GM18508 (cell line): ENCODE results near the gene FLRT1.

ENCODE experiments used
- ATAC-seq: cut with Tn5 transposase; IDR thresholded peaks from one replicate; pipeline ENCODE4 v1.9.1; 2021; ENCODE audit warnings: moderate number of reproducible peaks; ENCODE audit not compliant: insufficient read depth, unreplicated experiment

The FLRT1 gene

DNA sequence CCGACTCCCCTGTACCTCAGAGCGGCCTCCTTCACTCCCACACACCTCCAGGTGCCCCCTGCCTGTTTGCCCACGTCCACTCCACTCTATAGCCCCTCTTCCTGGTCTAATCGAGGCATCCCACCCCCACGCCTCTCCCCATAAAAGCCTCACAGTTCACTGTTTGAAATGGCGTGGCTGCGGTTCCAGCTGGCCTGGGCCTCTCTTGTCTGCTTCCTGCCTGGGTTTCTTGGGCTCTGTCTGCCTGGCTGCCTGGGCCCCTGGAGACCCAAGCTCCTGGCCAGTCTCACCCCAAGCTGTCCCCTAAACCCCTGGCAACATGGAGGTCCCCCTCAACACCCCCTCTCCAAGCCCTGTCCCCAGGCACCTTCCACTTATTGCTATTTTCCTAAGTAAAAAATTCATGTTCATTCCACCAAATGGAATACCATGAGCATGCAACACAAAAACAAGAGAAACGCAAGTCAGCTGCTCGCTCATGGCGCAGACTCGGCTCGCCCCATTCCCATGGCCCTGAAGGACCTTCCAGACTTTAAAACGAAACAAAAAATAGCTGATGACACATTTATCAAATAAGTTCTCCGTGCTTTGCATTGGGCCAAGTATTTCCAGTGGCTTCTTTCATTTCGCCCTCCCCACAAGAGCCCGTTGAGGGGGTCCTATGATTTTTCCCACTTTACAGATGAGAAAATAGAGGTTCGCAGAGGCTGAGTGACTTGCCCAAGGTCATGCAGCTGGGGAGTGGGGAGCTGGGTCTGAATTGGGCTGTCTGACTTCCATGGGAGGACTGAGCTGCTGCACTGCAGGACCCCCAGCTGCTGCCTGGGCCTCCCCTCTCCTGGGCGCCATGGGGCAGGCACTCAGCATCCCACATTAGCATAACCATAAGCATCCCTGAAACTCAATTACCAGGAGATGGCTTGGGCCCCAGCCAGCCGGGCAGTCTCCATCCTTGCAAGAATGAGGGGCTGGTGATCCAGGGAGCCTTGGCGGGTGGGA, 11.7 kb upstream of the FLRT1 start:
- ATAC-seq: no peak

DNA sequence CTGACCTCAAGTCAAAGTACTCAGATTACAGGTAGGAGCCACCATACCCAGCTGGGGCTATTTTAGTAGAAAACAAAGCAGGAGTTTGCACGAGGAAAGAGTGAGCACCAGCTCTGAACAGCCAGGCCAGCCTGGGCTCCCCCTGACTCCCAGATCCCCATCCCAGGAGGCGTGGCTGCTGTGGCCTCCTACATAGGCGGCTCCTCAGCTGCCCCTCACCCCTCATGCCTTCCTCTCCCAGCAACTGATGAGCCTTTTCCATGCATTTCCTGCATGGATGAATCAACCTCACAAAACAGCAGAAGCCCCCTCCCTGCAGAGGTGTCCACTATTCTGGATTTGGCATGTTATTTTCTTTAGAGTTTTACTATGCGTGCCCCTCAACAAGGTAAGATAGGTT, 10.5 kb upstream of the FLRT1 start:
- ATAC-seq: no peak

DNA sequence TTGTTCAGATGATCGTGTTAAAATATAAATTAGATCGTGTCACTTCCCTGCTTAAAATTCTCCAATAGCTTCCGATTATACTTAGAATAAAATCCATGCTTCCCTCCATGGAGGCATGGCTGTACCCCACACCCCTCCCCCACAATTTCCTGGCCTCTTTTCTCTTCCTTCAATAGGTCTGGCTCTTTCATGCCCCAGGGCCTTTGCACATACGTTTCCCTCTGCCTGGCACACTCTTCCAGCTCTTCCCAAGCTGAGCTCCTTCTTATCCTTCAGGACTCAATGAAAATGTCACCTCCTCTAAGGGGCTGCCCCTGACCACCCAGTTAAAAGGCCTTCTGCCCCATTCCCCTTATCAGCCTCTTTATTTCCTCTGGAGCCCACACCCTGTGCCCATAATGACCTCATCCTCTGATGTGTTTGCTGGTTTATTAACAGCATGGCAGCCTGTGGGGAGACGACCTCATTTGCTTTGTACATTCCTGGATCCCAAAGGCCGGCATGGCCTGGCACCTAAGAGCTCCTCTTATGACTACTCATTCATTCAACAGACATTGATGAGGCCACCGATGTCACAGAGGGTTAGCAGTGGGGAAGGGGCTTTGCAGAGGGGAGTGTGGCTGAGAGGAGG, 9.0 kb upstream of the FLRT1 start:
- ATAC-seq: no peak

DNA sequence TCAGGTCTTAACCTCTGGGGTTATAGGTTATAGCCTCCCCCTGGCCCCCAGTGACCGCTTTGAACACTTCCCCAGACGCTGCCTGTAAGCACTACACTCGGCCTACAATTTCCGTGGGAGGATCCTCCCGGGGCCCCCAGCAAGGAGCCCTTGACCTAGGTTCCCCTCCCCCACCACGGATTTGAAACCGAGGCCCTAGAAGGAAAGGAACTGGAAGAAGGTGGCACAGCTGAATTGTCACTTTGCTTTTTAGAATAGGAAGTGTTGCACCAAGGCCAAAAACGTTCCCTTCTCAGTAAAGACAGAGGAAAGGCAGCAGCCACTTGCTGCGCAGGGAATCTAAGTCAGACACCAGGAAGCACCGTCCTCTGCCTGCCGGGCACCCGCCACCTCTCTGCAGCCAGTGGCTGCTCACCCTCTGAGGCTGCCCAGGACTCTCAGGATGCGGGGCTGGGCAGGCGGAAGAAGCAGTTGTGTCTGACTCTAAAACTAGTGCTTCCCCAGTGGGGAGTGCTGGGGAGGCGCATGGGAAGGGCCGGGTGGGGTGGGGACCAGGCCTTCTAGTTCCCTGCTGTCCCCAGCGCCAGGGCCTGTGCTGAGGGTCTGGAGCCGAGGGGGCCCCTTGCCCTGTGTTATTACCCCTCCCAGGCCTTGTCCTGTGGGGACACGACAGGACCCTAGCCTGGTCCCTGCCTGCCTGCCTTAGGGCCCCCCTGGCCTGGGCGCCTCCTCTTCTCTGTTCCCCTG, 7.9 kb upstream of the FLRT1 start:
- no peak for ATAC-seq

DNA sequence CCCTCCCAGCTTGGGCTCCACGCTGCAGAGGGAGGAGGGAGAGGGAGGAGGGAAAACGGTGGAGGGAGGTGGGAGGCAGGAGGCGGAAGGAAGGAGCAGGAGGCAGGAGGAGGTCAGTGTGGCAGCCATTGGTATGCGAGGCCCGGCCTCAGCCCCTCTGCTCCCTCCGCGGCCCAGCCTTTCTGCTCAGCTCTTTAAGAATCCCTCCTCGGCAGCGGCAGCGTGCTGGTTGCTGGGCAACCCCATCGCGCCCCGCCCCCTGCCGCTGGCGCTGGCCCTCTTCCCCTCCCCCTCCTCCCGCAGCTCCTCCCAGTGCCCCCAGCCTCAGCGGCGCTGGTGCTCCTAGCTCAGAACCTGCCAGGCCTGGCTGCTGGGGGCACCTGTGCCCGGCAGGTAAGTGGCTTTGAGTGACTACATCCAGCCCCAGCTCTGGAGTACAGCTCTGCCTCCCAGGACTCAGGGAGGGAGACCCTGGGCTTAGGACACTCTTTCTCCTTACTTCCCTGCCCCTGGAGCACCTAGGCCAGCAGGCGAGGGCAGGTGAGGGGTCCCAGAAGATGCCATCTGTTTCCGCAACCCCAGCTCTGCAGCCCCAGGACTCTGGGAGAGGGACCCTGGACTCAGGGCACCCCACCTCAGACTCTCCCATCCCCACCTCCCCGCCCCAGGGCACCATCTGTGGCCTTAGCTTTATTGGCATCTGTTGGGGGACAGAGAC, 7.2 kb upstream of the FLRT1 start:
- no peak for ATAC-seq

DNA sequence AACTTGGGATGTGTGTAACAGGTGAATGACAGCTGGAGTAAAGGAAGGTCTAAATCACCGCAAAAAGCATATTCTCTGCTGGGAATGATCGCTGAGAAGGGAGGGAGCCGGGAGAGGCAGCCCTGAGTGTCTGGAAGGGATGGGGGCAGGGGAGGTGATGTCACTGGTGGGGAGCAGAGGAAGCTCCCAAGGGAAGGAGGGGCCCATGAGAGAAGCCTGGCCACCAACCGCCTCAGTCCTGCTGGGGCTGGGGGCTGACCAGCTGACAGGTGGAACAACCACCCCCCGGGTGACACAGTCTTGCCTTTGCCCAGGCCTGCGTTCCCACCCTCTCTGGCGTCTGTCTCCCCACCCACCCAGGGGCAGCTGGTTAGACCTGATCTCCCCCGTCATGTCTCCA, 6.0 kb upstream of the FLRT1 start:
- no peak for ATAC-seq

DNA sequence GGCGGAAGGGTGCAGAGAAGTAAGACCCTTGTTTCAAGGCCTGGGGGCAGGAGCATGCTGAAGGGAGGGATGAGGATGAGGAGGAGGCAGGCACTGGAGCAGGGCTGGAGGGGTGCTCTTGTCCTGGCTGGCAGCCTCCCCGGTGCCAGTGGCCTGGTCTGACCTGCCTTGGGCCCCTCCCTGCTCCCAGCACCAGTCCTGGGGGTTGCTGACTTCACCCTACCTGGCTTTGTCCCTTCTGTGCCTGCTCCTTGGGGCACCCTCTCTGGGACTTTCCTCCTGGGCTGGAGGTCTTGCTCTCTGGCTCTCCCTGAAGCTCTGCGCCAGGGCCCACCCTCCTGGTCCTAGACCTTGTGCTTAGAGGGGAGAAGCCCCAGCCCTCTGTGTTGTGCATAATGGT, 4.7 kb upstream of the FLRT1 start:
- no peak for ATAC-seq

DNA sequence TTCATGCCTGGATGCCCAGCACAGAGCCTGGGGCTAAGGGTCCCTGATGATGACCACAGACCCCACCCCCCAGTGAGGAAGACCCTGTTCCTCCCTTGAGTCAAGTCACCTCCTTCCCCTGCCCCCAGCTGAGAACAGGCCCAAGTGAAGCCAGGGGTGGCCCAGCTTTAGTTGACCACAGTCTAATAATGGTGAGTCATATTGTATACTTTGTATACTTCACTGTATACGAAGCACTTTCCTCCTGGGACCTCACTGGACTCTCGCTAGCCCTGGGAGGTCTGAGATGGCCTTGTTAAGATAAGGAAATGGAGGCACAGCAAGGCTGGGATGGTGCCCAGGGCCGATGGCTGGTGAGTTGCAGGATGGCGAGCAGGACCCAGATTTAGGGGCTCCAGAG, 3.7 kb upstream of the FLRT1 start:
- no peak for ATAC-seq

DNA sequence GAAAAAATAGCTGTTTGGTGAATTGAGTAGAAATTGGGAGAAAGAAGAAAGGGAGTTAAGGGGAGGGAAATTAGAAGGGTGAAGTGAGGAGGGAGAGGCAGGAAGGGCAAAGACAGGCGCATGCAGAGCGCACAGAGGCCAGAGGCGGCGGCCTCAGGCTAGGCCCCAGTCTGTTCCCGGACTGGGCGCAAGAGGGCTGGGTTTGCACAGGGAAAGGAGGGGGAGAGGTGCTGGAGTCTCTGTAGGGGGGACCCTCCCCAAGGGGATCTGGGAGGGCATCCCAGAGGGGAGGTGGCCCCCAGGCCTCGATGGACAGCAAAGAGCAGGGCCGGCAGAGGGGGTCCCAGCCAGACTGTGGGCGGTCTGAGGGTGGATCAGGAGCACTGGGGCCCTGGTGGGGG, 1.3 kb upstream of the FLRT1 start:
- no peak for ATAC-seq

DNA sequence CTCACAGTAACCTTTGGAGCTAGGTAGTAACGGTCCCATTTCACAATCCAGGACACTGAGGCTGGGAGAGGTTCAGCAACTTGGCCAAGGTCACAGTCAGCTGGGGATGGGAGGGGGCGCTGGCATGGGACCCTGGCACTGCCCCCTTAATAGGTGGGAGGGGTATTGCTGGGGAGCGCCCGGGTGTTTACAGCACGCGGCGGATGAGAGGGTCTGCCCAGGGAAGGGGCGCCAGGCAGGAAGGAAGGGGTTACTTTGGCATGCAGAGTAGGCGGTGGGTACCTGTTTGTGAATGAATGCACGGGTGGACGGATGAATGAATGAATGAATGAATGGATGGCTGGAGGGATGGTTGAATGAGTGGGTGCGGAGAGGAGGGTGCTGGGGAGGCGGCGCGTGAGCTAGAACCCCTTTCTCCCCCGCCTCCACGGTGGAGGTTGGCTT, 628 bp upstream of the FLRT1 start:
- ATAC-seq: no peak

DNA sequence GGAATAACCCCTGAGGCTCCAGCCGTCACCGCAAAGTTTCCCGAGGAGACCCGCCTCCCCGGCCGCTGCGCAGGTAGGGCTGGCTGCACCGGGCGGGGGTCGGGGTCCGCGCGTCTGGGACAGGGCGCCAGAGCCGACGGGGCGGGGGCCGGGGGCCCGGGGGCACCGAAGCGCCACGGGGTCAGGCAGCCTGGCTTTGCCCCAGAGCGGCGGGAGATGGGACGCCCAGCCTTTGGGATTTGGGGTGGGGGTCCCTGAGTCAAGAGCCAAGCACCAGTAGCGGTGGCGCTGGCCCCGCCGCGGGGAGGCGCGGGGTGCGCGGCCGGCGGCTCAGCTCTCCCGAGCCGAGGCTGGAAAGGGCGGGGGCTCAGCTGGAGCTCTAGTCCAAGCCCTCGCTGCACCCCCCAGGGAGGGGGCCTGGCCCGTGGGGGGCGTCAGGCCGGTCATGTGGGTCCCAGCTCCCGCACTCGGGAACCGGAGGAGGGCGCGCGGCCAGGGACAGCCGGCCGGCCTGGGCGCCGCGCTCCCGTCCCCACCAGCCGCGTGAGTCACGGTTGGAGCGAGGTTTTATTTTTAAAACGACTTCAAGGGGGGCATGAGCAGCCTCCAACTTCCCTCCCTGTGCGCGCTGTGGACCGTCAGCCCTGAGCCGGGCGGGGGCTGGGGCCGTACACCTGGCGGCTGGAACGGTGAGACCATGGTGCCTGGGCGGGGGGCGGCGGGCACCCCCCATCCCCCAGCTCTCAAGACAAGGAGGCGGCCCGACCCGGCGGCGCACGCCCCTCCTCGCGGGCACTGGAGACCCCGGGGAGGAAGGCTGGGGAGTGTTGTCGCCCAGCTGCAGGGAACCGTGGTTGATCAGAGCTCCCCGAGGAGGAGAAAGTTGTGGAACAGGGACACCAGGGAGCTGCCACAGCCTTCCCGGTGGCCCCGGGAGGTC, 626 bp downstream of the FLRT1 start:
- ATAC-seq: no peak

DNA sequence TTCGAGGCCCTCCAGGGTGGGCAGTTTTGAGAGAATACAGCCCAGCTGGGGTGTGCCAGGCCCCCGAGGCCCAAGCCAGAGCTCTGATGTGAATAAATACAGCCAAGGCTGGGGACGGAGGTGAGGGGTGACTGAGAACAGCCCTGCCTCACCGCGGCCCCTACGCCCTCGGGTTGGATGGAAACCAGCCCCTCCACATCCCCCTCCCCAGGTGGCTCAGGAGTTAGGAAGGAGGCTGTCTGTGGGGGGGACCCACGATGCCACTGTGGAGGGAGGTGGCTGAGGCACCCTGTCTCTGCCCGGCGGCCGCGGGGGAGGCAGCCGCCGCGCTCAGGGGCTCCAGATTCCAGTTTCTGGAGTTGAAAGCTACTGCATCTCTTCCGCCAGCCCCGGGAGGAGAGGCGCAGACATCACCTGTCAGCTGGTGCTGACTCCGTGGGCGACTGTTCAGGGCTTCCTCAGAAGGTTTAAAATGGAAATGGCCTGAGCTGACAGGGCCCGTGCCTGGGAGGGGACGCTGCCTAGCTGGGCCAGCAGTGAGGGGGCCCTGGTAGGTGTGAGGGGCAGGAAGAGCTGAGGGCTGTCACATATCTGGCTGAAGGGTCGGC, 1.4 kb downstream of the FLRT1 start:
- ATAC-seq: no peak

DNA sequence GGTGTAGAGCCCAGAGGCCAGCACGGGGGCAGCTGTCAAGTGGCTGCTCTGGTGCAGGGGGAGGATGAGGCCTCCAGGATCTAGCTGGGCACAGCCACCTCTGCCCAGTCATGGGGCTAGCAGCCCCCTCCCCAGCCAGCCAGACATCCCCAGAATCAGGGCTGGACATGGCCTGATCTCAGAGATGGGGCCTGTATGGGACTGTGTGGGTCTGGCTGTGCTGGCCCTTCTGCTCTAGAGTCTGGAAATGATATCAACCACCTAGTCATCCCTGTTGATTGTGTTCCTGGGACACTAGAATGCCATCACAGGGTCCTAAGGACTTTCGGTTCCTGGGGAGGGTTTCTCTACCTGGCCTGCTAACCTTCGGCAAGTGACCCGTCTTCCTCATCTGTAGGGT, 2.8 kb downstream of the FLRT1 start:
- ATAC-seq: no peak

DNA sequence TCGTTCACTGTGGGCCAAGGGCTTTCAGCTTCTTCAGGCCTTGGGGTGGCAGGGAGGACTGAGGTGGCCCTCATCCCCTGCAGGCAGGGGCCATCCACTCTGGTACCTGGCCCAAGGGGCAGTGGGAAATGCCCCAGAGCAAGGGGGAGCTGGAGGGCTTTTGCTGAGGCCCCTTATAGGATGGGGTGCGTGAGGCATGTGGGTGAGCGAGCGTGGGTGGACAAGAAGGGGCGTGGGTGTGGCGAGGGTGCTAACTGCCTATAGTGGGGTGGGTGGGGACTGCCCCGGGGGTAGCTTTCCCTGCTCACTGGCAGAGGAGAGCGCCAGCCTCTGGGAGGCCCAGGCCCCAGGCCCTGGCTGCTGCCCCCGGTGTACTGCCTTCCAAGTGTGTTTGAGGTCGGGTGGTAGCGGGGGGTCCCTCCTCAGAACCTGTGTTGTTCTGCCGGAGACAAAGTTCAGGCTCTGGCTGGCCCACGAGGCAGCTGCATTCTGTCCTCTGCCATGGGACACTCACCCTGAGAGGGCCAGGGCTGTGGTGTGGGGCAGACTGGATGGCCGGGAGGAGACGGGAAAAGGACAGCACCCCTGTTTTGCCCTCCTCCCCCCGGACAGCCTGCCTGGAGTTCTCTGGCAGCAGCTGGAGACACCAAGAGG, 3.4 kb downstream of the FLRT1 start:
- ATAC-seq: no peak

DNA sequence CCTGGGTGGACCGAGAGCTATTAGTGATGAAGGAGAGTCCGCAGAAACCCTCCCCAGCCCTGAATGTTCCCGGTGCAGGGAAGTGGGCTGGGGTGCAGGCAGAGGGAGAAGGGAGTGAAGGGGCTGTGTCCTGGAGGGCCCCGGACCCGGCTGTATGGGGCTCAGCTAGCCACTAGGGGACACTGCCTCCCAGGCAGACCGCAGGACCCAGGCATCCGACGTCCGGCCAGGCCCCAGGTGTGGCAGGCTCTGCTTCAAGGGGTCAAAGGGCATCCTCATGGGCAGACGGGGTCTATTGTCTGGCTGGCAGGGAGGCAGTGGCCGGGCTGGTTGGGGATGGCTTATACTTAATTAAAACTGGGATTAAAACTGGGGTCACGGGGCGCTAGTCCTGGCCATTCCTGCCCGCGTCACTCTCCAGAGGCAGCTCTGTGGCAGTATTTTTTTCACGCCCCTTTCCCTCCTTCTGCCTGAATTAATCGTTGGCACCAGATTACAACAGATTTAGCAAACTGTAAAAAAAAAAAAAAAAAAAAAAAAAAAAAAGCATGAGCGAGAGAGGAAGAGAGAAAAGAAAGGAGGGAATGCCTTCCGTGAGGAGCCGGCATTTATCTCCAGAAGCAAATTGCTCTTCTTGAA, 5.1 kb downstream of the FLRT1 start:
- no peak for ATAC-seq

DNA sequence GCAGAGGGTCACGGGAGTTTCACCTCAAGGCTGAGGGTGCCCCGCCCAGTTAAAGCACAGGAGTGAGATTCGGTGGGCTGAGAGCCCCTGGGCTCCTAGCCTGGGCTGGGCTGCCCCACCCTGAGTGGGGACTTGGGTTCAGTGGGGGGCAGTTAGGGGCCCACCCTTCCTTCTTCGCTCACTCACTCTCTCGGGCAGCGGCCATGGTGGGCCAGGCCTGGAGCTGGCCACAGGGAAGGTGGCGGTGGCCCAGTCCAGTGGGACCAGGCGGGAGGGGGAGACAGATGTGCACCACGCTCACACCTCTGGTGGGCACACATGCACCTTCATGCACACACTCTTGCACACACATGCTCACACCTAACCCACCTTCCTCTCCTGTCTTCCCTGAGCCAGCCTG, 6.1 kb downstream of the FLRT1 start:
- no peak for ATAC-seq

DNA sequence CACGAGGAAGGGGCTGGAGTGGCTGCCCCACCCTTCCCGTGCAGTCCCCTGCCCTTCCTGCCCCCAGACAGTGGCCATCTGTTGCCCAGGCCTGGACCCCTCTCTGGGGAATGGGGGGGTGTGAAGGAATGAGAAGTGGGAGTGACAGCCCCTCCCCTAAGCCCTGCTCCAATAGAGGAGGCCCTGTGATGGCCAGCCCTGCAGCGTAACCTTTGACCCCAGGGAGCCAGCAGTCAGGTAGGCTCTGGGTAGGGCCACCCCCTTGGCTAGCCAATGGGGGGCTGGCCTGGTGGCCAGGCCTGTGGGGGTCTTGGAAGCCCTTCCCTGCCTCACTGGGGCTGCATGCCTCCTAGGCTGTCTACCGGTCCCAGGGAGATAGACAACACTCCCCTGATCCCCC, 6.6 kb downstream of the FLRT1 start:
- ATAC-seq: no peak

DNA sequence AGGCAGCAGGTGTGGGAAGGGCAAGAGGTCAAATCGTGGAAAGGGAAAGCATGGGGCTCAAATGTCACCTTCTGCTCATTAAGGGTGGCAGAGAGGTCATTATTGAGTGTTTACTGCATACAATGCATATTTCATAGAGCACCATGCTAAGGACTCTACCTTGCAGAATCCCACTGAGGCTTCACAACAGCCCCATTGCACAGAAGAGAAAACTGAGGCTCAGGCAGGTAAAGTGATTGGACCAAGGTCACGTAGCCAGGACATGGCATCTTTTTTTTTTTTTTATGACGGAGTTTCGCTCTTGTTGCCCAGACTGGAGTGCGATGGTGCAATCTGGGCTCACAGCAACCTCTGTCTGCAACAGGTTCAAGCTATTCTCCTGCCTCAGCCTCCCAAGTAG, 7.8 kb downstream of the FLRT1 start:
- ATAC-seq: no peak
